K562 (cell line): ENCODE measurements around the gene SGSH. TPM values are rescaled to one million over a fixed set of nuclear protein-coding genes. Genes with fewer than 3 reads are reported as not detected.

Experiments used
- ATF7 ChIP-seq: fragments of 450-650 bp; IDR thresholded peaks from 2 replicates; pipeline ENCODE4 v1.7.1; 2014; ENCODE audit warnings: mild to moderate bottlenecking, moderate library complexity
- ELF1 ChIP-seq: fragments of 200-800 bp; sonication (Bioruptor generic); IDR thresholded peaks from 2 replicates; pipeline ENCODE4 v1.6.1; 2016; ENCODE audit warnings: missing genetic modification characterization, missing compliant biosample characterization
- JUND ChIP-seq, 2 experiments: IDR thresholded peaks; 2 replicates in 1 of 2; 3 replicates in 1 of 2; pipeline ENCODE4 v1.6.1; 2011; ENCODE audit warnings: borderline replicate concordance in 2 of 2, low read depth in 2 of 2, low read length in 2 of 2, improper control_type of control experiment in 1 of 2, missing biosample characterization in 1 of 2, missing genetic modification characterization in 1 of 2, missing genetic modification reagents in 1 of 2
- KHSRP ChIP-seq: fragments of 450-650 bp; IDR thresholded peaks from 2 replicates; pipeline ENCODE4 v1.6.1; 2017
- NBN ChIP-seq: fragments of 450-650 bp; IDR thresholded peaks from 2 replicates; pipeline ENCODE4 v1.6.1; 2016; ENCODE audit warnings: low read depth, mild to moderate bottlenecking
- PHF21A ChIP-seq: fragments of 450-650 bp; IDR thresholded peaks from 2 replicates; pipeline ENCODE4 v1.6.1; 2017; ENCODE audit warnings: low read depth, borderline replicate concordance
- PHTF2 ChIP-seq: fragments of 250-450 bp; sonication (Bioruptor Pico); IDR thresholded peaks from 2 replicates; pipeline ENCODE4 v1.5.0; 2021; ENCODE audit warnings: mild to moderate bottlenecking
- PKNOX1 ChIP-seq: fragments of 450-650 bp; IDR thresholded peaks from 2 replicates; pipeline ENCODE4 v1.6.1; 2016
- PTRF ChIP-seq: fragments of 450-650 bp; IDR thresholded peaks from 2 replicates; pipeline ENCODE4 v1.6.1; 2016; ENCODE audit warnings: mild to moderate bottlenecking, missing genetic modification characterization, missing compliant biosample characterization
- TRIM24 ChIP-seq, 2 experiments: fragments of 450-650 bp; IDR thresholded peaks; 2 replicates each; pipeline ENCODE4 v1.6.1; 2016
- ZNF445 ChIP-seq: fragments of 250-450 bp; sonication (Bioruptor Pico); IDR thresholded peaks from 2 replicates; pipeline ENCODE4 v1.4.0; 2020; ENCODE audit warnings: low read depth, mild to moderate bottlenecking, moderate library complexity
- ZNF589 ChIP-seq: fragments of 200-800 bp; sonication (Bioruptor generic); IDR thresholded peaks from 2 replicates; pipeline ENCODE4 v1.6.1; 2016; ENCODE audit warnings: low read depth, missing genetic modification characterization, missing compliant biosample characterization
- ZSCAN32 ChIP-seq: fragments of 450-650 bp; formaldehyde crosslinking; IDR thresholded peaks from 2 replicates; pipeline ENCODE4 v1.4.0; 2020; ENCODE audit warnings: mild to moderate bottlenecking, moderate library complexity
- polyA plus RNA-seq, 8 experiments: library from polyadenylated mRNA; depleted of rRNA in 4 of 8; stranded (reverse) in 5 of 8; unstranded in 3 of 8; fragments of >200 nt; fragmentation: Nextera tagmentation in 2 of 8; fragmentation: Illumina TruSeq in 1 of 8; extraction: Ambion mirVana in 2 of 8; extraction: Trizol in 1 of 8; gene quantifications; 2 replicates each; pipeline versions ENCODE4 v1.2.1 to v1.2.3, GENCODE V29; 2011 to 2014; ENCODE audit warnings: inconsistent platforms in 1 of 8, missing spikeins in 1 of 8
- total RNA-seq, 7 experiments: library from RNA; depleted of rRNA in 6 of 7; stranded (reverse); fragments of >200 nt in 6 of 7; fragmentation: Illumina TruSeq in 2 of 7; extraction: Trizol in 2 of 7; gene quantifications; 2 replicates each; pipeline versions ENCODE4 v1.2.1 to v1.2.3, GENCODE V29; 2011 to 2021; ENCODE audit warnings: low replicate concordance in 1 of 7
- TF ChIP-seq, protein P1 (sequence below): sonication (generic); formaldehyde crosslinking; IDR thresholded peaks from 2 replicates; pipeline ENCODE4 v1.8.1; 2023; ENCODE audit warnings: mild to moderate bottlenecking, missing genetic modification reagents
- TF ChIP-seq, protein P2 (sequence below): sonication (generic); formaldehyde crosslinking; IDR thresholded peaks from 2 replicates; pipeline ENCODE4 v1.5.0; 2020; ENCODE audit warnings: missing genetic modification reagents

SGSH gene
- total and polyA plus RNA-seq, 9 of the 15 experiments (the other 6 are each of a cell fraction or from before 2014, with no cell fraction given): 0.25 to 15.7 (median 4.9) TPM

DNA sequence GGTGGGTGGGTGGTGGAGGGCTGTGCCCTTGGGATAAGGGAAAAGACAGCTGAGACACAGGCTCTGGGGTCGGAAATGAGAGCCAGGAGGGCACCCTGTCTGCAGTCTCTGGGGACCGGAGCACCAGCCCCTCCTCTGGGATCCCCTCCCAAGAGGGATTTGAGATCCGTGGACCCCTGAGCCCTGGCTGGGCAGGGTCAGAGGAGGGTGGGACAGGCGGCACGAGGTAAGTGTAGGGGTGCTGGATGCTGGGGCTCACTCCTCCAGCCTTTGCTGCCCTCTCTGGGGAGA, 425 bp downstream of the SGSH start (continued):
- TF ChIP-seq PHF21A (no peak), KHSRP (no peak), ZNF445 (CRISPR knock-in tag) (no peak), NBN (no peak; the same call in 1 of the 2 replicates), PTRF (no peak), ZSCAN32 (no peak), JUND (IDR thresholded peaks at IDR 0.05; ENCODE audit: borderline replicate concordance, low read depth, low read length) (no peak), JUND (tag; IDR thresholded peaks at IDR 0.05; ENCODE audit: borderline replicate concordance, low read depth, low read length) (no peak), ATF7 (0 out of 2 replicates have a peak, but pooled peaks have one; percentile 1), PHTF2 (CRISPR knock-in tag) (no peak), ZNF589 (CRISPR knock-in tag) (no peak), ELF1 (no peak), PKNOX1 (no peak), TRIM24 (IDR thresholded peaks at IDR 0.05) (no peak)
- TF ChIP-seq, protein P1, sequence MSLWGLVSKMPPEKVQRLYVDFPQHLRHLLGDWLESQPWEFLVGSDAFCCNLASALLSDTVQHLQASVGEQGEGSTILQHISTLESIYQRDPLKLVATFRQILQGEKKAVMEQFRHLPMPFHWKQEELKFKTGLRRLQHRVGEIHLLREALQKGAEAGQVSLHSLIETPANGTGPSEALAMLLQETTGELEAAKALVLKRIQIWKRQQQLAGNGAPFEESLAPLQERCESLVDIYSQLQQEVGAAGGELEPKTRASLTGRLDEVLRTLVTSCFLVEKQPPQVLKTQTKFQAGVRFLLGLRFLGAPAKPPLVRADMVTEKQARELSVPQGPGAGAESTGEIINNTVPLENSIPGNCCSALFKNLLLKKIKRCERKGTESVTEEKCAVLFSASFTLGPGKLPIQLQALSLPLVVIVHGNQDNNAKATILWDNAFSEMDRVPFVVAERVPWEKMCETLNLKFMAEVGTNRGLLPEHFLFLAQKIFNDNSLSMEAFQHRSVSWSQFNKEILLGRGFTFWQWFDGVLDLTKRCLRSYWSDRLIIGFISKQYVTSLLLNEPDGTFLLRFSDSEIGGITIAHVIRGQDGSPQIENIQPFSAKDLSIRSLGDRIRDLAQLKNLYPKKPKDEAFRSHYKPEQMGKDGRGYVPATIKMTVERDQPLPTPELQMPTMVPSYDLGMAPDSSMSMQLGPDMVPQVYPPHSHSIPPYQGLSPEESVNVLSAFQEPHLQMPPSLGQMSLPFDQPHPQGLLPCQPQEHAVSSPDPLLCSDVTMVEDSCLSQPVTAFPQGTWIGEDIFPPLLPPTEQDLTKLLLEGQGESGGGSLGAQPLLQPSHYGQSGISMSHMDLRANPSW (CRISPR knock-in tag): no peak
- TF ChIP-seq, protein P2, sequence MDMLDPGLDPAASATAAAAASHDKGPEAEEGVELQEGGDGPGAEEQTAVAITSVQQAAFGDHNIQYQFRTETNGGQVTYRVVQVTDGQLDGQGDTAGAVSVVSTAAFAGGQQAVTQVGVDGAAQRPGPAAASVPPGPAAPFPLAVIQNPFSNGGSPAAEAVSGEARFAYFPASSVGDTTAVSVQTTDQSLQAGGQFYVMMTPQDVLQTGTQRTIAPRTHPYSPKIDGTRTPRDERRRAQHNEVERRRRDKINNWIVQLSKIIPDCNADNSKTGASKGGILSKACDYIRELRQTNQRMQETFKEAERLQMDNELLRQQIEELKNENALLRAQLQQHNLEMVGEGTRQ: no peak
